Coronary artery (tissue), 2 donors: ENCODE measurements around the gene HSPA1A.

Experiments used
- DNase-seq: peaks from one replicate; pipeline ENCODE4 v3.0.0-alpha.2; 2017; ENCODE audit warnings: low spot score
- H3K27ac ChIP-seq, 2 donors: fragments of 200-600 bp; sonication (generic); one replicate each; pipeline ENCODE4 v1.5.1; 2016 to 2019
- H3K4me3 ChIP-seq: fragments of 200-600 bp; sonication (generic); 2 replicates; pipeline ENCODE4 v1.5.1; 2016; ENCODE audit warnings: mild to moderate bottlenecking, moderate library complexity
- CTCF ChIP-seq: fragments of 200-600 bp; sonication (generic); IDR thresholded peaks from one replicate; pipeline ENCODE4 v1.5.1; 2019; ENCODE audit warnings: antibody characterized with exemption

Gene HSPA1A

GRCh38 chr6:31770860-31771259 is 44.5 kb upstream of the HSPA1A start:
- Histone ChIP-seq H3K4me3 (no peak overlapping the region), H3K27ac (no peak overlapping the region)
- no peak for DNase-seq
- no peak for TF ChIP-seq CTCF

- Histone ChIP-seq H3K27ac (no peak overlapping the region), H3K4me3 (no peak overlapping the region)
- TF ChIP-seq CTCF: no peak
- no peak for DNase-seq
Measured at GRCh38 chr6:31771992-31772358, 43.4 kb upstream of the HSPA1A start.

- Histone ChIP-seq H3K4me3 (no peak overlapping the region), H3K27ac (no peak overlapping the region)
- no peak for TF ChIP-seq CTCF
- no peak for DNase-seq
Measured at GRCh38 chr6:31775184-31775583, 40.2 kb upstream of the HSPA1A start.

DNA sequence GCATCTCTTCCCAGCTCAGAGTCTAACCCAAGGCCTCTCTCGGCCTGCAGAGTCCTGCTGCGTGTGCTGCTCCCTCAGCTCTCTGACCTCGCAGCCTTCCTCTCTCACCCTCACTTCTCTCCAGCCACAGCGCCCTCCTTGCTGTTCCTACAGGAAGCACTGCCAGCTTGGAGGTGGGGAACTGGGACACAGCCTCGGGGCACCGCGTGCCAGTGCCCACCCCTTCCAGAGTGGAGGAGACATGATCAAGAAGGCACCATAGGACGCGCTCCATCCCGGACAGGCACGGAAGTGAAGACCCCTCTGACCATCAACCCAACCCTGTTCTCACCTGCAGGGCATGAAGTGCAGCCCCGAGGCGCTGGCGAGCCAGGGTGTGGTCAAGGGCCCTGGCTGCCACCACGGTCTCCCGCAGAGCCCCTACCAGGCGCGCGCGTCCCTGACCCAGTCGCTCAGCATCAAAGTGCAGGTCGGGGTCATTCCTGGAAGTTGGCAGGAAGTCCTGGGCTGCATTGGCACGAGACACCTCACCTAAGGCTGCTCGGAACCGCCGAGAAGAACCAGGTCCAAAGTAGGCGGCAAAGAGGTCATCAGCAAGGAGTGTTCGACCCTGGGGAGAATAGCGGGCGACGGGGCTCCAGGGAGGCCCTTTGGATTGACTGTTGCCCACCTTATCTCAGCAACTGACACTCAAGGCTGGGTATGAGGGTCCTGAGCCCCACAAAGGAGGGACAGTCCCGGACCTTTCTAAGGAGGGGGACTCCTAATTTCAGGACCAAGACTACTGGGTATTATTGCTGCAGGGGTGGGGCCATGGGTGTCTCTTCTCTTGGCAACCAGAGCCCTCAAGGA is 39.5 kb upstream of the HSPA1A start:
- Histone ChIP-seq H3K4me3 (no peak overlapping the region), H3K27ac (no peak overlapping the region)
- DNase-seq: no peak
- TF ChIP-seq CTCF: no peak

GRCh38 chr6:31776485-31776988 is 38.8 kb upstream of the HSPA1A start:
- no peak for TF ChIP-seq CTCF
- peak overlapping the region; percentile 19 for H3K4me3 ChIP-seq
- DNase-seq: no peak
- no peak overlapping the region for H3K27ac ChIP-seq

DNA sequence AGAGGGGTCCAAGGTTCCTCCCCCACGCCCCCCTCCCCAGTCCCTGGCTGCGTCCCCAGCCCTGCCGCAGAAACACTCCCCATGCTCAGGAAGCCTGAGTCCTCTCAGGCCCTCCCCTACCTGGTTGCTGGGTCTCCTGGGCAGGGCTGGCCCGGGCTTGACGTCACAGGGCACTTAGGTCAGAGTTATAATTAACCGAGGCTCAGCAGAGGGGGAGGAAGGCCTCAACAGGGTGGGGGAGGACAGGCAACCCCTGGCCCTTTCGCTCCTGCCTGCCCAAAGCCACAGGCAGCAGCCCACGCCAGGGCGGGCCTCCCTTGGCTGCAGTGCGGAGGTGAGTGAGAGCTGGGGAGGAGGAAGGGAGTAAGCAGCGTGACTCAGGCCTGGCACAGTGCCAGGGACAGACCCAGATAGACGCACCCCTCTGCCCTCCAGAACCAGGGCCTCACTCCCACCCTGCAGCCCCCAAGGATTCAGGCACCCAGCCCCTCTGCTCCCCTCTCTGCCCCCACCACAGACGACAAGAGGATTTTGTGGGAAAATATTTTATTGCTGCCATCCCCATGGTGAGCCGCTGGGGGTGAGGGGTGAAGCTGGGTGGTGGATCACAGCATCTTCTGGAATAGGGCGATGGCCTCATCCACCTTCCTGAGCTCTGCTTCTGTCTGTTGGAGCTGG is 38.2 kb upstream of the HSPA1A start, which contains the start of gene VWA7:
Gene VWA7 (minus strand): TSS at position 340 of the 678 bp plus-strand sequence. CDS start 549 bp downstream, outside the sequence.
- Histone ChIP-seq H3K27ac (peak within 1 kb of the TSS in 1 of 2 donors; percentile 26), H3K4me3 (peak within 1 kb of the TSS; percentile 19)
- DNase-seq: no peak
- no peak for TF ChIP-seq CTCF
